T1000 (cell line): ENCODE data around the gene RAMP2.

Experiments used
- DNase-seq: peaks from one replicate; lab custom pipeline; 2025; ENCODE audit warnings: mixed read lengths; lab: John Stamatoyannopoulos, UW

RAMP2 gene

DNA sequence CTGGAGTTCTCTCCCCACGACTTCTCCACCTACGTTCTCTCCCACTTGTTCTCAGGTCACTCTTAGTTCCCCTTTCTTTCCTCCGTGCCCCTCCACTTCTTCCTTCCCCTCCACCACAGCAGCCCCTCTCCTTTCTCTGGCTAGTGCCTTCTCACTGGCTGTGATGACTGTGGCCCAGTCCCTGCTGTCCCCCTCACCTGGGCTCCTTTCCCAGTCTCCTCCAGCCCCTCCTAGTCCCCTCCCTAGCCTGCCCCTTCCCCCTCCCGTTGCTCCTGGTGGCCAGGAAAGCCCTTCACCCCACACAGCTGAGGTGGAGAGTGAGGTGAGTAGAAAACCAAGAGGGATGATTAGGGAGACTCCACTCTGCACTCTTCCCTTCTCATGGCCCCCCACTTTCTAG, 34.0 kb downstream of the RAMP2 start:
- DNase-seq = no peak

DNA sequence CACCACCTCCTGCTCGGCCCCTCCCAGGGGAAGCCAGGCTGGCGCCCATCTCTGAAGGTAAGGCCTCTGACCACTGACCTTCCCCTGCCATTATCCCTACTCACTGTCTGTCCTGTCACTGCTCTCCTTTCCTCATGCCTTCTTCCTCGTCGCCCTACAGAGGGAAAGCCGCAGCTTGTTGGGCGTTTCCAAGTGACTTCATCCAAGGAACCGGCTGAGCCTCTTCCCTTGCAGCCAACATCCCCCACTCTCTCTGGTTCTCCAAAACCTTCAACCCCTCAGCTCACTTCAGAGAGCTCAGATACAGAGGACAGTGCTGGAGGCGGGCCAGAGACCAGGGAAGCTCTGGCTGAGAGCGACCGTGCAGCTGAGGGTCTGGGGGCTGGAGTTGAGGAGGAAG, 34.4 kb downstream of the RAMP2 start:
- no peak for DNase-seq

DNA sequence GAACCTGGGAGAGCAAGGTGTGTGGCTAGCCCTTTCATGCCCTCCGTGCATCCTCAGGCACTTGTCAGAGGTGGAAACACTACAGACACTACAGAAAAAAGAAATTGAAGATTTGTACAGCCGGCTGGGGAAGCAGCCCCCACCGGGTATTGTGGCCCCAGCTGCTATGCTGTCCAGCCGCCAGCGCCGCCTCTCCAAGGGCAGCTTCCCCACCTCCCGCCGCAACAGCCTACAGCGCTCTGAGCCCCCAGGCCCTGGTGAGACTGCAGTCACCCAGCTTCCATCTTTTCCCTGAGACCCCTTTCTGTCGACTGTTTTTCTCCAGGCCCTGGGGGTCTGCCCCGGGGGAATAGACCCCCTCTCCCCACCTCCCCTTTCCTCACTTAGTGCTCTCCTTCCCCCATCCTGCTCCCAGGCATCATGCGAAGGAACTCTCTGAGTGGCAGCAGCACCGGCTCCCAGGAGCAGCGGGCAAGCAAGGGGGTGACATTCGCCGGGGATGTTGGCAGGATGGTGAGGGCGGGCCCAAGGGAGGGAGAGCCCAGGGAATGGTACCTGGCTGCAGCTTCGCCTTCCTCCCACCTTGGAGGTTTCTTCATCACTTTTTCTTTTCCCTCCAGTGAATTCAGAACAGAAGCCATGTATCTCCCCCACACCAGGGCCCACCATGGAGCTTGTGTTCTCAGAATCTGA, 35.2 kb downstream of the RAMP2 start:
- no peak for DNase-seq

DNA sequence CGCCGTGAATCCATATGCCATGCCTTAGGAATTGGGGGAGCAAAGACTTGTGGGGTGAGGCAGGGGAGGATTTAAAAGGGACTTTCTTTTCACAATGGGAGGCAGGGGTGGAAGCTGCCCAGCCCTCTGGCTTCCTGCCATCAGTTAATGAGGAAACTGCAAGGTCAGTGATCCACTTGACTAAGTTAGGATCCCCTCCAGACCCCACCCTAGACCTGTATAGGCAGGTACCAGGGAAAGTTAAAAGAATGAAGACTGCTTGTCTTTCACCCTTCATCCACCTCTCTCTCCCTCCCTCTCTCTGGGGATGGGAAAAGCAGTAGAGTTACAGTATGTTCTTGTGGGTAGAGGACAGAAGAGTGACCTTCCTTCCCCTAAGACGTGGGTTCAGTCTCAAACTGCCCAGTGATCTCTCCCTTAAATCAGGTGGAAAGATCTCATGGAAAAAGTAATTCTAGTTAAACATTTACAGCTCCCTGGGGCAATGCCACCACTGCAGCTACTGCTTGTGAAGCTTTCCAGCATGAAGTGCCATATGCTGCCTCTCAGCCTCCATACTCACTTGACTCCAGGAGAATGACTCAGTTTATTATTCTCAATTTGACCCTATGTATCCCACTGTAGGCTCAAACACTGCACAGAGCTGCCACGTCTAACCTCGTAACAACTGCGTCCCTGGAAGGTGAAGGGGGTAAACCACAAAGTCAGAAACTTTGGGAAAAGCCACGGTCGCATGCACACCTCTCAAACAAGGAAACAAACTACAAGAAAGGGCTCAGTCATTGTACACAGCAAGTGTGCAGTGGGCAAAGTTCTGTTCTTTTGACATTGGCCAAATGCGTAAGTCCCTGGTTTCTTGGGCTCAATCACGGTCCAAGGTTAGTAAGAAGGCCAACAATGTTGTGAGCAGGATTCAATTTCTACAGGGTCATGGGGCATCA, 36.3 kb downstream of the RAMP2 start:
- DNase-seq = no peak

DNA sequence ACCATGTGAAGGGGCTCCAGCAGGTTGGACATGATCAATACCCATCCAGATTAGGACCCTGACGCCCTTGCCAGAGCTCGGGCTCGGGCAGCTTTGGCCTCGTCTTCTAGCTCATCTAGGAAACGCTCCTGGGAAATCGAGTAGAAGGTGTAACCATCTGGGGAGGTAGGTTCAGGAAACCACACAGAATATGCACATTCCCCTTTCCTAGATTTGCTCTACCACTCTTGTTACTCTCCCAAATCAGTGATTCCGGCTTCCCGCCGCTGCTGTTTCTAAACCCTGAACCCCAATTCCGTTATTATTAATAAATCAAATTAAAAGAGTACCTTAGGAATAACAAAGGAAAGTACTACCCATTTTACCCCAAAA, 37.0 kb downstream of the RAMP2 start:
- DNase-seq = no peak

DNA sequence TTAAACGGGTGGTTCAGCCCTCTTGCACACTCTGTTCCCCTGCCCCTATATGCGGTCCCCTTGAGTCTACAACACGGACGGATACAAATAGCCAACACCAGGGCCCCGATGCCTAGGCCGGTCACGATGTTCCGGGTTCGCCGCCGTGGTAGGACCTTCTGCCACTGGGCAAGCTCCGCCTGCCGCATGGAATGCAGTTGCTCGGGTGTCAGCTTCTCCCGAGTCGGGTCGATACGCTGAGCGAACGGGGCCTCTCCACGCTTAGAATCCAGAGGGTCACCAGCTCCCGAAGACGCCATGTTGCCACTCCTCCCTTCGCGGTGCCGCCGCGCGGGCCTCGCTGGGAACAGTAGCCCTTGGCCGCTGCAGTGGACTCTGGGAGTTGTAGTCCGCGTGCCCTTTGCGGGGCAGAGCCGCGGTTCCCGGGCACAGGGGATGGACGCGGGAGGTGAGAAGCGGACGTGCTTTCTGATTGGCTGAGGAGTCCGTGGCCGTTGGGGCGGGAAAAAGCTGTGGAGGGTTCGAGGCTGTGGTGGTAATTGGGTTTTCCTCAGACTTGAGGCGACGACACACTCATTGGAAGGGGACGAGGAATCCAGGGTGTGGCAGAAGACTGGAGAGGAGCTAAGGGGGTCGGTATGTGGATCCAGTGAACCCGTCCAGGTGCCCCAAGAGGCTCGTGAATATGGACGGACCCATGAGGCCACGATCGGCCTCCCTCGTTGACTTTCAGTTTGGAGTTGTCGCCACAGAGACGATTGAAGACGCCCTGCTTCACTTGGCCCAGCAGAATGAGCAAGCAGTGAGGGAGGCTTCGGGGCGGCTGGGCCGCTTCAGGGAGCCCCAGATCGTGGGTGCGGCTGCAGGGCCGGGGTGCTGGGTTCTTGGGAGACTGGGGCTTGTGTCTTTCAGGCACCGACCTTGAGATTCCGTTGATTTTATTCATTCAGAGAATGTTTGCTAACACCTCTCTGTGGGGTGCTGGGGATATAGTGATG, 37.7 kb downstream of the RAMP2 start, which contains the start of the genes CNTD1 and COA3:
Gene CNTD1, plus strand, starts transcription at position 479 of the 998 bp plus-strand sequence. Its CDS starts 207 bp downstream, at position 686.
Gene COA3, minus strand, starts transcription at position 322 of the 998 bp plus-strand sequence. Its CDS starts 23 bp downstream, at position 299.
- peak; percentile 81 for DNase-seq

DNA sequence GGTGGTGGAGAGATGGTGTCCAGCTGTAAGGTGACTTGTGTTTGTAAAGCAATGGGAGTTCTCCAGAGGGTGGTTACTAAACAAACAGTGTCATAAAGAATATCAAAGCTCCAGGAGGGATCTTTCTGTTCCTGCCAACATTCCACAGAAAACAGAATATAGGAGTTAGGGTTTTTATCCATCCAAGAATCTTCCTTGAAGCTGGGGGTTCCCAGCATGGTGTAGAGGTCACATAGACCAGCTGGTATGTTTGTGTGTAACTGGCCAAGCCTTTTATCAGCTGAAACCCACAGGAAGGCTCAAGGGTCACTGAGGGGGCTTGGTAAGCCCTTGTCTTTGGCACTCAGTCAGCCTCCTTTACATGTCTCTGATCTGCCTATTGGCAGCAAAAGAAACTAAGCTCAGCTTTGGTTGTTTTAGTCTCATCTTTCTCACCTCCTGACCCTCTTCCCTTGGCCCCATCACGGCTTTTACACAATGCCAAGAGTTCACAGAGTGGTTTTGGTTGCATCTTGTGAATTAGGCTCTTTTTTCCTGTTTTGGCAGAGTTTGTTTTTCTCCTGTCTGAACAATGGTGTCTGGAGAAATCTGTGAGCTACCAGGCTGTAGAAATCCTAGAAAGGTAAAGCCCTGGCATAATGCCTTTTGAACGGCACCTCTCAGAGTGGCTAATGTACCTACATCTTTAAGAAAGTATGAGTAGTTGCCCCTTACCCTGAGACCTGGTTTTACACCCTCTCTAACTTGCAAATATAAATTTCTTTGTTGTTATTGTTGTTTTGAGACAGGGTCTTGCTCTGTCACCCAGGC, 42.3 kb downstream of the RAMP2 start:
- no peak for DNase-seq

DNA sequence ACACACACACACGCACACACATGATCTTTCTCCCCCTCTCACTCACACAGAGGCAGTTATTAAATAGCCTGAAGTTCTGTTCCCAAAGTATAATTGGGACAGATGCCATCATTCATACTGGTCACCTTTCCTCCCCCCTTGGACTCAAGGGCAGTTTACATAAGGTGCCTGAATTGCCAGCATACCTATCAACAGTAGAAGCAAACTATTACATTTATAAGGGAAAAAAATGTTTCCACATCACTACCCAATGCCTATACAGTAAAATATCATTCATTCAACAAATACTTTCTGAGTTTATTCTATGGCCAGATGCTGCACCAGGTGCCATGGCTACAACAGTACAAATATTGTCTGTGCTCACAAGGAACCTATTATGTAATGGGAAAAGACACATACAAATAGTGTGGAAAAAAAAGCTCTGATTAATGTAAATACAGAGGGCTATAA, 43.9 kb downstream of the RAMP2 start:
- DNase-seq = no peak

DNA sequence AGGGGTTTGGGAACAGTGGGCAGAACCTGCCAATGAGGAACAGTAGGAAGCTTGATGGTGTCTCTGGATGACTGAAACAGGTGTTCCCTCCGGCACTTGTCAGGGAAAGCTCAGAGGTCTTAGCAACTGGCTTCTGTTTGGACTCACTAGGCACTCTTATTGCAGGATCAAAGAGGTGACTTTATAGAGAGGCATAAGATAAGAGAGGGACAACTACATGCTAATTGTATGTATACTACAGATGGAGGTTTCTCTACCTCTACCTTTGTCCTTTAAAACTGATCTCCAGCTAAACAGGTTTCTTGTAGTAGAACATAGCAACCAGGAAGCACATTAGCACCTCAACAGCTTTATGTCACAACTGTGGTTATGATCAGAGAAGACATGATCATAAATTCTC, 45.2 kb downstream of the RAMP2 start:
- DNase-seq = no peak

DNA sequence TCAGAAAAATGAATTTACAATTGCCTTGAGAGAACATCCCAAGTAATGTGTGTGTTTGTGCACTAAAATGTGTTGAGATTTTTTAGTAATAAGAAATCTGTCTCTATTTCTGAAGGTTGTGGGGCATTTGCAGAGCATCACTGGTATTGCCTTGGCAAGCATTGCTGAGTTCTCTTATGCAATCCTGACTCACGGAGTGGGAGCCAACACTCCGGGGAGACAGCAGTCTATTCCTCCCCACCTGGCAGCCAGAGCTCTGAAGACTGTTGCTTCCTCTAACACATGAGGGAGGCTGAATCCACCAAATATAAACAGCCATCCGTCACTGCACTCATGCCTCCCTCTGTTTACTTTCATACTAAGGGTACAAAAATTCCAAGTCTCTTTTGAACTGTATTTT, 48.2 kb downstream of the RAMP2 start:
- DNase-seq = no peak
